KBM-7 (cell line): ENCODE measurements around the gene VIL1.

Source experiments
- DNase-seq: peaks from one replicate; pipeline ENCODE4 v3.0.0-alpha.2; 2015
- in situ Hi-C: fragments of 300-500 bp; cut with MboI; formaldehyde crosslinking; loops from 2 replicates; pipeline ENCODE4 v1.14.3; 2020; ENCODE audit warnings: low sequenced_read_pairs, low pct_unique_long_range_greater_than_20kb, mixed read lengths

VIL1 gene

GRCh38 chr2:218393750-218394290 lies 25.1 kb upstream of the VIL1 start:
- in situ Hi-C loops: loop anchor here (10.0 kb wide), 1 partner anchor 99 kb away; the partner anchor contains the start of gene TMBIM1
- DNase-seq: peak; percentile 82

DNA sequence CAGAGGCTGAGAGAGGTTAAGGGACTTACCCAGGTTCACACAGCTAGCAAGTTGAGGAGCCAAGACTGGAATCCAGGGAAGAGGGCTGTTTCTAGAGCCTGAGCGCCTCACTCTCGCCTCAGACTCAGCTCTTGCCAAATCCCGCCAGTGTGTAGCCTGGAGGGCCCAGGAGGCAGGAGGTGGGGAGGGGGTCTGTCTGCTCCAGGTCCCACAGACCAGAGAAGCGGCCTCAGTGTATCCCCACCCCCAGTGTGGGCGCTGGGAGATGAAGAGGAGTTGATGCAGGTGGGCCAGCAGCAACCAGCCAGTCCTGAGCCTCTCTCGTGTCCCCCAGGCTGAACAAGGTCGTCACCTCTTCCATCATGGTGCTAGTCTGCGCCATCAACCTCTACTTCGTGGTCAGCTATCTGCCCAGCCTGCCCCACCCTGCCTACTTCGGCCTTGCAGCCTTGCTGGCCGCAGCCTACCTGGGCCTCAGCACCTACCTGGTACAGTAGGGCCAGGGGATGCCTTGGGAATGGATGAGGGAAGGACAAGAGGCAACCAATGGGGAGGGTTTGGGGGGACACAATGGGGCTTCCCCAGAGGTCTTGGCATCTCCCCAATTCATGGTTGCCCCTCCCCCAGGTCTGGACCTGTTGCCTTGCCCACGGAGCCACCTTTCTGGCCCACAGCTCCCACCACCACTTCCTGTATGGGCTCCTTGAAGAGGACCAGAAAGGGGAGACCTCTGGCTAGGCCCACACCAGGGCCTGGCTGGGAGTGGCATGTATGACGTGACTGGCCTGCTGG lies 24.4 kb upstream of the VIL1 start:
- in situ Hi-C loops: loop anchor here (10.0 kb wide), 1 partner anchor 100 kb away; the partner anchor contains the start of gene TMBIM1
- peak; percentile 34 for DNase-seq

DNA sequence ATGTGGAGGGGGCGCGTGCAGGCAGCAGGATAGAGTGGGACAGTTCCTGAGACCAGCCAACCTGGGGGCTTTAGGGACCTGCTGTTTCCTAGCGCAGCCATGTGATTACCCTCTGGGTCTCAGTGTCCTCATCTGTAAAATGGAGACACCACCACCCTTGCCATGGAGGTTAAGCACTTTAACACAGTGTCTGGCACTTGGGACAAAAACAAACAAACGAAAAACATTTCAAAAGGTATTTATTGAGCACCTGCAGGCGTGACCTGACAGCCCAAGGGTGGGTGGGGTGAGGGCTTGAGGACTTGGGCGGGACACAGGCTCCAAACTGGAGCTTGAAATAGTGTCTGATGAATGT lies 23.9 kb upstream of the VIL1 start:
- DNase-seq: no peak
- in situ Hi-C loops: loop anchor here (10.0 kb wide), 1 partner anchor 100 kb away; the partner anchor contains the start of gene TMBIM1

DNA sequence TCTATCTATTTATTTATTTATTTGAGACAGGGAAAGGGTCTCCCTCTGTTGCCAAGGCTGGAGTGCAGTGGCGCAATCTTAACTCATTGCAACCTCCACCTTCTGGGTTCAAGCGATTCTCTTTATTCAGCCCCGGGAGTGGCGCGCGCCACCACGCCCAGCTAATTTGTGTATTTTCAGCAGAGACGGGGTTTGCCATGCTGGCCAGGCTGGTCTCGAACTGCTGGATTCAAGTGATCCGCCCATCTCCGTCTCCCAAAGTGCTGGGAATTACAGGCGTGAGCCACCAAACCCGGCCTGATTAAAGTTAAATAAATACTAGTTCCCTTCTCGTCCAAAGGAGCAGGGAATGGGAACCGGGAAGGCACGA lies 23.5 kb upstream of the VIL1 start:
- in situ Hi-C loops: loop anchor here (10.0 kb wide), 1 partner anchor 101 kb away; the partner anchor contains the start of gene TMBIM1
- DNase-seq: no peak

DNA sequence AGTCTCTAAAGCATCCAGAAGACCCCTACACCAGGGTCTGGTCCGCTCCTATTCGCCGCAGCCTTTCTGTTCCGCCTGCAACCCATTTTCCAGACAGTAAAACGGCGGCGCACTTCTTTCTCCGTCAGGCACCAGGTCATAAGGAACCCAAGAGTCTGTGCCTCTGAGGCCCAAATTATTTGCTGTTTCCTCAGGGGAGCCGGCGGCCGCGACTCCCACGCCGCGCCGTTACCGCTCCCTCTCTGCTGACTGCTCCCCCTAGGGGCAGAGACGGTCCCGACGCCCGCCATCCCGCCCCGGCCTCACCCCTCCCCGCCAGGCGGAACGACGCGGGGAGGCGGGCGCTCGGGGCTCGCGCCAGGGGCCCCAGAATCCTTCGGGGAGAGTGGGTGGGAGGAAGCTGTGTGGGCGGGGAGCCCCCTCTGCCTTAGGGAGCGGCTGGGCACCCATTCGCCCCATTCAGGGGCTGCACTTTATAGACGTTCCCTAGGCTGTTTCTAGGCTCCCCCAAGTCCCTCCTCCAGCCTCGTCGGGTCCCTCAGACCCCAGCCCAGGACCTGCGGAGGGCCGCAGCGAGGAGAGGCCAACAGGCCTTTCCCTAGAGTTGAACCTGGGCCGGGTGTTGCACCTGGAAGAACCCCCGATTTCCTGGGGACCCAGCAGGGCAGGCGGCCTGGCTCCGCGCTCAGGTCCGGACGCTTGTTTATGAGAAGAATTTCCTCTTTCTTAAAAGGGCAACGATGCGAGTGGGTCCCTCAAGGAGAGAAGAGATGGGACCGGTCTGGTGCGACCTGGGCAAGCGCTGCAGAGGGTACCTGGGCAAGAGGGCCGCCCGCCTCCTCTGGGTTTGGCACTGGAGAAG lies 22.9 kb upstream of the VIL1 start:
- in situ Hi-C loops: loop anchor here (10.0 kb wide), 1 partner anchor 101 kb away; the partner anchor contains the start of gene TMBIM1
- DNase-seq: peak; percentile 99

DNA sequence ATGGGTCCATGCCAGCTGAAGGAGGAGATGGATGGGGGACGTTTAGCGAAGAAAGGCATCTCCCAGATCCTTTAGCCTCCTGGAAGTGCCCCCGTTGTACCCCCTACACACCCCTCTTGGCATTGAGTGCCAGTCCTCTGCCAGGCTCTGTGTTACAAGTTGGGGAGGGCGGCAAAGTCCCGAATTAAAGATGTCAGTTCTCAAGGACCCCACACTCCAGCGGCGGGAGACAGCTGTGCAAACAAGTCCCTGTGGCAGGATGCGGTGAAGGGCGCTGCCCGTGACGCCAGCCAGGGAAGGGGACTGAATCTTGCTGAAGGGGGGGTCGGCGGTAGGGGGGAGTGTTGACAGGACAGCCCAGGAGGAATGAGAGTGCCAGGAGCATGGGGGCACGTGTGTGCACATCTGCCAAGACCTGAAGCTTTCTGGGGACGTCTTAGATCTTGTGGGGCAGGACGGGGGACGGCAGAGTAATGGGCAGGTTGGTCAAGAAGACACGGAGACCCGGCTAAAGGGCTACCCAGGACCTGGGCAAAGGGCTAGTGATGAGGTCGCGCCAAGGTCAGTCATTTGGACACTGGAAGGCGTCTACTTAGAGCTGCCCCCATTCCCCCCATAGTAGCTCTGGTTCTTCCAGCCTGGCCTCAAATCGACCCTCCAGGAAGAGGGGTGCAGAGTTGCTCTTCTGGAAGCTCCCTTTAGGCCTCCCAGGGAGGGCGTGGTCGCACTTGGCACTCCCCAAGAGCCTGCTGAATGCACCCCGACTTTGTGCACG lies 22.0 kb upstream of the VIL1 start:
- in situ Hi-C loops: loop anchor here (10.0 kb wide), 1 partner anchor 102 kb away; the partner anchor contains the start of gene TMBIM1
- peak; percentile 82 for DNase-seq

GRCh38 chr2:218397463-218397819 lies 21.5 kb upstream of the VIL1 start:
- DNase-seq: no peak
- in situ Hi-C loops: loop anchor here (10.0 kb wide), 1 partner anchor 103 kb away; the partner anchor contains the start of gene TMBIM1

DNA sequence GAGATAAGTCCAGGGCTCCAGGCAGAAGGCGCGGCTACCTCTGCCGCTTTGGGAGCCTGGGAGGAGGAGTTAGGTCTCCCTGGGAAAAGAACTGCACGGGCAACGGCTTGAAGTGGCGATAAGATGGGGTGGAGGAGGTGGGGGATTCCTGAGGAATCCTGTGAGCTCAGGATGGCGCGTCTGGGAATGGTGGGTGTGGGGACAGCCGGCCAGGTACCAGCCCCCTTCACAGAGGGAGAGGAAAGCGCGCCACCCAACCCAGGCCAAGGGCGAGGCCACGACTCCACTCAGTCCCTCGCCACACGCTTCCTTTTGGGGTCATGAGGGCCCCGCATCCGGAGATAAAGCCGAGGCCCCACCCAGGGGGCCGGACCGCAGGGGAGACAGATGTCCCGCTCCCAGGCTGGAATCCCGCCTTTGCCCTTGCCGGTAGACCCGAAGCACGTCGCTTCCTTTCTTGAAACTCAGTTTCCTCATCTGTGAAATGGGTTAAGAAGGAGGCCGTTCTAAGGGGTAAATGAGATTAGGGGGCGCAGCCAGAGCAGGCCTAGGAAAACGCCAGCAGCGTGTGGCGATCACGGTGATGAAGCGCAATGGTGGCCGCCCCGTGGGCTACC lies 21.0 kb upstream of the VIL1 start:
- in situ Hi-C loops: loop anchor here (10.0 kb wide), 1 partner anchor 103 kb away; the partner anchor contains the start of gene TMBIM1
- DNase-seq: peak; percentile 83

DNA sequence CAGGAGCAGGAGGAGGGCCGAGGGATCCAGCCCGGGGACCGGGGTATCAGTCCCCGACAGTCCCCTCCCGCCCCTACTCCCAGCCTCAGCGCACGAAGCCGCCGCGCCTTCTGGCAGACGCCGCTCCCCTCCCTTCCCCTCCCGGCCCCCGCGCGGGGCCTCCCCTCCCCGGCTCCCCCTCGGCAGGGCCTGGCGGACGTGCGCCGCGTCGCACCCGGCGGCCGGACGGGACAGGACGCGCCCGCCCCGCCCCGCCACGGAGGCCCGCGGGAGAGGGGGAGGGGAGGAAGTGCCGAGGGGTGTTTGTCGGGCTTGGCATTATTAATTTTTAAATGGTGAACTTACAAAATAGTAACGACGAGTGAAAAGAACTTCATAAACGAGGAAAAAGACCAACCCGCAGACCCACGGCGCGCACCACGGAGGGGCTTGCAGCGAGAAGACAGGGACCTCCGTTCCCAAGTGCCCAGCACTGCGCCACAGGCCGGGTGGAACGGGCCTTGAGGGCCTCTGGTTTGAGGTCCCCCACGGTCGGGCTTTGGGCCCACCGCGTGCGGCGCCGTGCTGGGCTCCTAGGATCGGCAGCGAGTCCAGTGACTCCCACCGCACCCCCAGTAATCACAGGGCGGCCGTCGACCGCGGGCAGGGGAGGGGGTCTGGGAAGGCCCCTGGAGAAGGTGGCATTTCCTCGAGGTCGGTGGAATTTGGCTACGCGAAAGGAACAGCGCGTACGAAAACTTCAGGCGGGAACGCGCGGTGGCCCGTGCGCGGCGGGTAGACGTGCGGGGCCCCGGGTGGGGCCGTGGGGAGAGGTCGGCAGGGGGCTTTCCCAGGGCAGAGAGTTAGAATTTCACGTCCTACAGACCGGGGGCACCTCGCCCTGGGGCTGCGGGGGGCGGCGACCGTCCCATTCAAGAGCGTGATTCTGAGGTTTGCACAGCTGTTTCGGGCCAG lies 20.2 kb upstream of the VIL1 start:
- in situ Hi-C loops: loop anchor here (10.0 kb wide), 1 partner anchor 104 kb away; the partner anchor contains the start of gene TMBIM1
- DNase-seq: peak; percentile 59

- in situ Hi-C loops: loop anchor here (10.0 kb wide), 1 partner anchor 105 kb away; the partner anchor contains the start of gene TMBIM1
- peak; percentile 96 for DNase-seq
Measured at GRCh38 chr2:218399391-218400166, 19.3 kb upstream of the VIL1 start, which contains the start of gene CTDSP1. Gene CTDSP1 (plus strand): TSS chr2:218399868. CDS start chr2:218400091, 223 bp downstream.

DNA sequence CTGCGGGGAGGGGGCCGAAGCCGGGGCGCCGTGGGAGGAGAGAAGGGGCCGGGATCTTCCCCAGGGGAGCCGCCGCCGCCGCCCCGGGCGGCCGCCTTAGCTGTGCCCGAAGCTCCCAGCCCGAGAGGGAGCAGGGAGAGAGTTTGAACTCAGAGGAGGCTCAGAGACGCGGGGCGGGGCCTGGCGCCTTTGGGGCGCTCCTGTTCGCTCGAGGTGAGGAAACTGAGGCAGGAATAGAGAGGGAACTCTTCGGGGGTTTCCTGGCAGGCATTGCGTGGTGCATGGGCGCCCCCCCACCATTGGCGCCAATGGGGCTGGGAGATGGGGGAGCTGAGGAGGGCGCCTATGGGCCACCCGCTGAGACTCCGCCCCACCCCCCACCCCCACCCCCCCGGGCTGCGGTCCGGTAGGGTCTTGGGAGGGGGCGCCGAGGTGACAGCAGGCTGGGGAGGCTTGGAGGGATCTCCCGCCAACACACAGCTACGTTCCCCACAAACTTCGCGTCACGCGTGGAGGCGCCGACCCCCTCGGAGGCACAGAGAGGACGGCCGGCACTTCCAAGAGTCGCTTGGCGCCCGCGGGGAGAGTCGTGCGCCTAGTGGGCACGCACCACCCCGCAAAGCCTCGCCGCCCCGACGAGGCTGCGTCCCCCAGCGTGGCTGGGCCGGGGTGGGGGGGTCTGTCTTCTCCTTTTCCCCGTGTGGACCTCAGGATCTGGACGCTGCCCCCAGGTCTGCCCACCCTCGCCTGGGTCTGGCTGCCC lies 18.6 kb upstream of the VIL1 start:
- peak; percentile 35 for DNase-seq
- in situ Hi-C loops: no loop called here

DNA sequence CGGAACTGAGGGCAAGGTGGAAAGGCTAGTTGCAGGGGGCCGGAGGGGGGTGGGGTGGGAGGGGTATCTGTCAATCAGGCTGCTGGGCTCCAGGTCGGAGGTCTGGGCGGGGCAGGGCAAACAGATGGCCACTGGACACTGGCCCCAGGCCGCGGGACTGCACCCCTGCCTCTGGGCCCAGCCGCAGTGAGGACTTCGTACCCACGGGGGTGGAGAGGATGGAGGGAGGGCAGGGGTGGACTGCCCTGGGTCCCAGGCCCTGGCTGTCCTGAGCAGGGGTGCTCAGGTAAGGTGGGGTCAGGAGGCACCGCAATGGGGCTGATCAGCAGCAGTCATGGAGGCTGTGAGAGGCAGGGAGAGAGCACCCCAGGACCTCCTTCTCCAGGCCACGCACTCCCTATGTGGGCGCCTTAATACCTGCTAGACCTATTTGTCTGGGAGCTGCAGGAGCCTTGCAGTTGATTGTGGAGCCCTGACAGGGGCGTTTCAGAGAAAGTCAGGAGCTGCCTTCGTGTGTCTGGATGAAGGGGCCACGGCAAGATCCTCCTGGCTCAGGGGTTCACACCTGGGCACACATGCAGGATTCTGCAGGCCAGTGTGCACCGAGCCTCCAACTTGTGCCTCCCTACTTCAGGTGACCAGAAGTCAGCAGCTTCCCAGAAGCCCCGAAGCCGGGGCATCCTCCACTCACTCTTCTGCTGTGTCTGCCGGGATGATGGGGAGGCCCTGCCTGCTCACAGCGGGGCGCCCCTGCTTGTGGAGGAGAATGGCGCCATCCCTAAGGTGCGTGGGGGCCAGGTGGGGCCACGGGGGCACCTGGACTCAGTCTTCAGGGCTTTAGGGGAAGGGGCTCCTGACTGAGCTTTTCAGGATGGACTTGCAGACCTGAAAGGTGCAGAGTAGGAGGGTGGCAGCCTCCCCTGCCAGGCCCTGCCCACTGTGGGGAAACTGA lies 17.7 kb upstream of the VIL1 start:
- in situ Hi-C loops: no loop called here

DNA sequence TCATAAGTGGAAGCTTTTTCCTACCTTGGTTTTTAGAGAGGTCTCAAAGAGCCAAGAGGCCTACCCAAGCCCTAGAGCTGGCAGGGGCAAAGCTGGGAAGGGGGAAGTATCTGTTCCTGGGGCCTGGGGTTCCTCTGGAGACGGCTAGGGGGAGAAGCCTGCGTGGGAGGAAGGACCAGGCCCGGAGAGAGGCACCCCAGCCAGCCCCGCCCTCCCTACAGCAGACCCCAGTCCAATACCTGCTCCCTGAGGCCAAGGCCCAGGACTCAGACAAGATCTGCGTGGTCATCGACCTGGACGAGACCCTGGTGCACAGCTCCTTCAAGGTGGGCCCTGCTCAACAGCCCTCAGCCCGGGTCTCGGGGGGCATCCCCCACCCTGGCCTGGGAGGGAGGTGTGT lies 17.0 kb upstream of the VIL1 start:
- in situ Hi-C loops: no loop called here
- DNase-seq: no peak

More for the DNA sequence above, 17.7 kb upstream of the VIL1 start:
- DNase-seq: no peak

DNA sequence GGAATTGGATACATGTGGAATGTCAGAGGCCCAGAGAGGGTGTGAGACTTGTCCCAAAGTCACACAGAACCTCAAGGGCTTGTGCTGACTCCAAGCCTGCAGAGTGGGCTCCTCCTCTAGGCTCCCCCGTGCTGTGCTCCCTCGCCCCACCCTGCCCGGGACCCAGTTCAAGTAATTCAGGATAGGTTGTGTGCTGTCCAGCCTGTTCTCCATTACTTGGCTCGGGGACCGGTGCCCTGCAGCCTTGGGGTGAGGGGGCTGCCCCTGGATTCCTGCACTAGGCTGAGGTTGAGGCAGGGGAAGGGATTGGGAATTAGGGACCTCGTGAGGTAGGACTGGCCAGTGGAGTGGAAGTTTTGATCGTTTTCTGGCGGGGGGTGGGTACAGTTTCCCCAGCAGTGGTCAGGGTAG lies 16.4 kb upstream of the VIL1 start:
- DNase-seq: no peak
- in situ Hi-C loops: no loop called here
